SK-N-MC (cell line): ENCODE results near the gene ZNF521.

Source experiments
- EZH2 ChIP-seq: fragments of 200-600 bp; sonication (generic); IDR thresholded peaks from one replicate; pipeline ENCODE4 v1.6.1; 2017; ENCODE audit warnings: antibody characterized with exemption
- POLR2AphosphoS5 ChIP-seq: IDR thresholded peaks from 2 replicates; pipeline ENCODE4 v1.6.1; 2012; ENCODE audit warnings: mild to moderate bottlenecking, low read depth, low read length, borderline replicate concordance

- TF ChIP-seq POLR2AphosphoS5, result no peak
- no peak for TF ChIP-seq EZH2
Observed at GRCh38 chr18:25171334-25171733, 180.6 kb downstream of the ZNF521 start.
